DND-41 (cell line): ENCODE data around the gene HNRNPA1L2.

Source experiments
- CTCF ChIP-seq: IDR thresholded peaks from 2 replicates; pipeline ENCODE4 v1.5.1; 2012; ENCODE audit warnings: borderline replicate concordance, low read length, moderate library complexity, mild to moderate bottlenecking; ENCODE audit not compliant: poor library complexity, severe bottlenecking; ENCODE audit errors: extremely low read depth
- EZH2 ChIP-seq: IDR thresholded peaks from 3 replicates; pipeline ENCODE4 v1.6.1; 2012; ENCODE audit warnings: borderline replicate concordance, low read depth, mild to moderate bottlenecking, moderate library complexity, low read length, inconsistent platforms; ENCODE audit not compliant: severe bottlenecking

GRCh38 chr13:52646967-52647366 lies 4.7 kb downstream of the HNRNPA1L2 start:
- TF ChIP-seq EZH2 = no peak
- no peak for TF ChIP-seq CTCF
